Brain microvascular endothelial cell (primary cell): ENCODE results near the gene SREK1IP1.
"Not testable (repeated sequence)": the region's sequence is repeated elsewhere in the genome, so short reads cannot be mapped to it uniquely, and the experiment has no call there.

ENCODE experiments used
- DNase-seq: peaks from one replicate; pipeline ENCODE4 v3.0.0-alpha.2; 2020
- H3K27ac ChIP-seq: fragments of 250-450 bp; sonication (Bioruptor Pico); 2 replicates; pipeline ENCODE4 v1.5.1; 2020; ENCODE audit warnings: mild to moderate bottlenecking, moderate library complexity
- H3K27me3 ChIP-seq: fragments of 250-450 bp; sonication (Bioruptor Pico); replicated peaks from 2 replicates; pipeline ENCODE4 v1.5.1; 2020; ENCODE audit warnings: mild to moderate bottlenecking
- H3K36me3 ChIP-seq: fragments of 250-450 bp; sonication (Bioruptor Pico); replicated peaks from 2 replicates; pipeline ENCODE4 v1.5.1; 2020; ENCODE audit warnings: mild to moderate bottlenecking
- H3K4me3 ChIP-seq: 2 replicates; pipeline ENCODE4 v1.5.1; 2011; ENCODE audit warnings: low read depth, mild to moderate bottlenecking, control low read depth, low read length, moderate library complexity
- CTCF ChIP-seq: IDR thresholded peaks from 2 replicates; pipeline ENCODE4 v1.5.1; 2011; ENCODE audit warnings: low read depth, mild to moderate bottlenecking, moderate library complexity, low read length, control low read depth, inconsistent platforms; ENCODE audit errors: missing control alignments
- in situ Hi-C: cut with HindIII; loops from 2 replicates; pipeline ENCODE4 v1.10.0; 2017; ENCODE audit warnings: low sequenced_read_pairs, low pct_ligation_motif_present

Gene SREK1IP1

DNA sequence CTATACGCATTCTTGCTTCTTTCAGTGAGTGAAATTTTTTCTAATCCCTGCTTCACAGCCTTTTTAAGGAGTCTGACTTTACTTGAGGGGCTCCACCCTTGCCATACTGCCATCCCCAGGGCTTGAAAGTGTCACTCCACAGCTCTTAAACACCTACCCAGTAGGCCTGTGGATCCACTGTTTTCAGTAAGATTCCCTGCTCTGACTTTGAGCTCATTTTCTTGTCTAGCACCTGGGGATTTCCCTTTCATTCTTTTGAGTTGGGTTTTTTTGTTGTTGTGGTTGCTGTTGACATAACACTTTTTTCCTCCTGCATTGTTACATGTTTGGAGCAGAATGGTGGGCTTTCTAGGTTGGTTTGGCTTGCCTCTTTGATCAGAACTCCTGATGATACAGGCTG, 23.6 kb downstream of the SREK1IP1 start:
- in situ Hi-C loops: no loop called here
- no peak for DNase-seq
- peaks cover 3% of the 10 kb centered on the region for H3K36me3 ChIP-seq
- no peaks in the 10 kb centered on the region for H3K27me3 ChIP-seq
- TF ChIP-seq CTCF: no peak
- no peak overlapping the region for H3K27ac ChIP-seq
- no peak overlapping the region for H3K4me3 ChIP-seq

DNA sequence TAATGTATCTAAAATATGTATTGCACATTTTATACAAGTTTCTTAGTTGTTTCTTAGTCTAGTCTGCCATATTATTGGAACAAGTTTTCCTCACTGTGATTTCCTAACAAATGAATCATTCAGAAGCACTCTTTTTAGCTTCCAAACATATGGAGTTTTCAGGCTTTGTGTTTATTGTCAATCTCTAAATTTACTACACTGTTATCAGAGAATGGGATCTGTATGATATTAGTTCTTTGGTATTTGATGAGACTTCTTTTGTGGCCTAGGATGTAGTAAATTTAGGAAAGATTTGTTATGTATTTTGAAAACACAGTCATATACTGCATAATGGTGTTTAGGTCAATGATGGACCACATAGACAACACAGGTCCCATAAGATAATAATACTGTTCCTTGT, 25.7 kb downstream of the SREK1IP1 start:
- no peak for DNase-seq
- H3K4me3 ChIP-seq: no peak overlapping the region
- TF ChIP-seq CTCF: no peak
- no peak overlapping the region for H3K27ac ChIP-seq
- in situ Hi-C loops: no loop called here
- no peaks in the 10 kb centered on the region for H3K27me3 ChIP-seq
- H3K36me3 ChIP-seq: peaks cover 3% of the 10 kb centered on the region

- no peak overlapping the region for H3K4me3 ChIP-seq
- H3K27me3 ChIP-seq: no peaks in the 10 kb centered on the region
- in situ Hi-C loops: no loop called here
- TF ChIP-seq CTCF: no peak
- no peak for DNase-seq
- no peak overlapping the region for H3K27ac ChIP-seq
- peaks cover 3% of the 10 kb centered on the region for H3K36me3 ChIP-seq
Observed at GRCh38 chr5:64742411-64742810, 26.1 kb downstream of the SREK1IP1 start.

GRCh38 chr5:64727150-64727549, 41.3 kb downstream of the SREK1IP1 start:
- no peak for TF ChIP-seq CTCF

DNA sequence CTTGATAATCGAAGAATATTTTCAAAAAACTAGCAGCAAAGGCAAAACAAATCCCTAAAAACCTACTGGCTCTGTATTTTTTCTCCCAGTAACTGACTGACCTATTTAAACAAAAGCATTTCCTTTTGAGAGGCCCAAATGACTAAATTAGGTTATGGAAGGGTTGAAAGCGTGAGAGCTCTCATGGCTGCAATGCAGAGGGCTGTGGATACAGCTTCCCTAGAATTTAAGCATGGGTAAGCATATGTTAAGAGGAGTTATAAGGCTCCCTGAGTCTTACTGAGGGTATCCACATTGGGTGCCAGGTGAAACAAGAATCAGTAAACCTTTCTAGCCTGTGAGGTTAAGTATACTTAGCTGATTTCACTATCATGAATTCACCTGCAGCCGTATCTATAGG, 45.9 kb downstream of the SREK1IP1 start:
- DNase-seq: no peak
- Histone ChIP-seq H3K36me3 (no peaks in the 10 kb centered on the region), H3K27ac (no peak overlapping the region), H3K27me3 (no peaks in the 10 kb centered on the region), H3K4me3 (no peak overlapping the region)
- no peak for TF ChIP-seq CTCF
- in situ Hi-C loops: no loop called here

More at GRCh38 chr5:64727150-64727549, 41.3 kb downstream of the SREK1IP1 start:
- H3K27ac ChIP-seq: no peak overlapping the region
- in situ Hi-C loops: no loop called here
- H3K36me3 ChIP-seq: no peaks in the 10 kb centered on the region
- H3K27me3 ChIP-seq: no peaks in the 10 kb centered on the region
- no peak for DNase-seq
- no peak overlapping the region for H3K4me3 ChIP-seq

GRCh38 chr5:64714495-64714894, 54.0 kb downstream of the SREK1IP1 start:
- H3K27me3 ChIP-seq, DNase-seq, H3K27ac ChIP-seq, H3K4me3 ChIP-seq, in situ Hi-C loops, H3K36me3 ChIP-seq: not testable (repeated sequence)
